Limb (tissue), 2 donors: ENCODE data around the gene NDUFAF3.

Source experiments
- DNase-seq, 2 donors: peaks; one replicate each; pipeline ENCODE4 v3.0.0-alpha.2; 2016; ENCODE audit errors: extremely low spot score in 2 of 2

NDUFAF3 gene

GRCh38 chr3:49053543-49053942 lies 31.6 kb downstream of the NDUFAF3 start:
- no peak for DNase-seq

- DNase-seq: no peak
These were observed 32.5 kb downstream of the NDUFAF3 start for GRCh38 chr3:49054344-49054862.

DNA sequence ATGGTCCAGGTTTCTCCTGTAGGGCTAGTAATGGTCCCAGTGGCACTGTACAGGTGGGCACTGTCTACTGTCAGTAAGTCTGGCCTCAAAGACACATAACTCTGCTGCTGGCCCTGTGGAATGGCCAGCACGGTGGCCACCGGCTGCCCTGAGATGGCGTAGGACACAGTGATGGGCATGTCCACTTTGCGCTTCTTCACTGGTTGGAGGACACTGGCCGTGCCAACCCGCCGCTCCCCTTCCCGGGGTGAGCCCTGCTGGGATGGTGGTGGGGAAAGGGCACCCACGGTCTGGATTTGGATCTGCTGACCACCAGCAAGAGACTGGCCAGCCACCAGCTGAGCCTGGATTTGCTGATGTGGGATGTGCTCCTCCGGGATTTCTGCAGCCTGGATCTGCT lies 35.3 kb downstream of the NDUFAF3 start:
- no peak for DNase-seq

GRCh38 chr3:49058011-49058410 lies 36.1 kb downstream of the NDUFAF3 start:
- no peak for DNase-seq
